SH-SY5Y (cell line): ENCODE measurements around the gene TSGA10IP.

Experiments
- GATA2 ChIP-seq: IDR thresholded peaks from 2 replicates; pipeline ENCODE4 v1.6.1; 2011; ENCODE audit warnings: mild to moderate bottlenecking, low read depth, low read length
- GATA3 ChIP-seq: IDR thresholded peaks from 2 replicates; pipeline ENCODE4 v1.6.1; 2011; ENCODE audit warnings: low read depth, mild to moderate bottlenecking, low read length, moderate library complexity

DNA sequence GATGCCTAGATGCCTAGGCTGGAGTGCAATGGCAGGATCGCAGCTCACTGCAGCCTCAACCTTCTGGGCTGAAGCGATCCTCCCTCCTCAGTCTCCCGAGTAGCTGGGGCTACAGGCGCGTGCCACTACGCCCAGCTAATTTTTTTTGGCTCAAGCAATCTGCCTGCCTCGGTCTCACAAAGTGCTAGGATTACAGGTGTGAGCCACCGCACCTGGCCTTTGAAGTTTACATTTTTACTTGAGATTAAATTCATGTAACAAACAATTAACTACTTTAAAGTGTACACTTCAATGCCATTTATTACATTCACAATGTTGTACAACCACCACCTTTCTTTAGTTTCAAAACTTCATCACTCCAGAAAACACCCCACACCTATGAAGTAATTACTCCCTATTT is 41.6 kb upstream of the TSGA10IP start:
- TF ChIP-seq GATA2, result no peak
- TF ChIP-seq GATA3, result no peak
